GM23338 (cell line): ENCODE data around the gene RBKS. TPM values are rescaled to one million over a fixed set of nuclear protein-coding genes. Genes with fewer than 3 reads are reported as not detected.

Experiments used
- ATAC-seq: fragments of 200-7000 bp; cut with Tn5 transposase; 3 replicates; pipeline ENCODE4 v1.9.1; 2020
- DNase-seq: peaks from one replicate; pipeline ENCODE4 v3.0.0-alpha.2; 2015; ENCODE audit warnings: low spot score
- H2AFZ ChIP-seq: fragments of 200-600 bp; sonication (generic); 2 replicates; pipeline ENCODE4 v1.8.0; 2016; ENCODE audit warnings: antibody characterized with exemption, mild to moderate bottlenecking, moderate library complexity
- H3F3A ChIP-seq: fragments of 200-600 bp; sonication (generic); replicated peaks from 2 replicates; pipeline ENCODE4 v1.8.0; 2017; ENCODE audit warnings: antibody characterized with exemption, mixed run types, low read depth
- H3K27ac ChIP-seq: fragments of 200-600 bp; sonication (generic); 2 replicates; pipeline ENCODE4 v1.6.1; 2016; ENCODE audit warnings: low read depth
- H3K27me3 ChIP-seq: fragments of 200-600 bp; sonication (generic); 2 replicates; pipeline ENCODE4 v1.8.0; 2016; ENCODE audit warnings: mild to moderate bottlenecking, mixed run types, moderate library complexity; ENCODE audit not compliant: insufficient read depth
- H3K36me3 ChIP-seq: fragments of 200-600 bp; sonication (generic); 2 replicates; pipeline ENCODE4 v1.8.0; 2016; ENCODE audit warnings: mild to moderate bottlenecking; ENCODE audit not compliant: insufficient read depth
- H3K4me1 ChIP-seq: fragments of 200-600 bp; sonication (generic); 2 replicates; pipeline ENCODE4 v1.8.0; 2016; ENCODE audit warnings: mild to moderate bottlenecking, moderate library complexity; ENCODE audit not compliant: insufficient read depth
- H3K4me2 ChIP-seq: fragments of 200-600 bp; sonication (generic); 2 replicates; pipeline ENCODE4 v1.7.1; 2017; ENCODE audit warnings: mixed run types
- H3K4me3 ChIP-seq: fragments of 200-600 bp; sonication (generic); 2 replicates; pipeline ENCODE4 v1.6.1; 2016; ENCODE audit warnings: mixed run types
- H3K79me2 ChIP-seq: fragments of 200-600 bp; sonication (generic); replicated peaks from 2 replicates; pipeline ENCODE4 v1.8.0; 2017; ENCODE audit warnings: mild to moderate bottlenecking; ENCODE audit not compliant: insufficient read depth
- H3K9me2 ChIP-seq: fragments of 200-600 bp; sonication (generic); 2 replicates; pipeline ENCODE4 v1.8.0; 2017; ENCODE audit not compliant: insufficient read depth
- H4K20me1 ChIP-seq: fragments of 200-600 bp; sonication (generic); replicated peaks from 2 replicates; pipeline ENCODE4 v1.8.0; 2017; ENCODE audit warnings: mild to moderate bottlenecking; ENCODE audit not compliant: insufficient read depth
- H3K27ac Mint-ChIP-seq: 2 replicates; pipeline ENCODE4 v1.8.0; 2020; ENCODE audit warnings: inconsistent platforms, mild to moderate bottlenecking, moderate library complexity, mixed read lengths
- H3K27me3 Mint-ChIP-seq: 3 replicates; pipeline ENCODE4 v1.8.0; 2022; ENCODE audit warnings: low read depth, mild to moderate bottlenecking, moderate library complexity, mixed read lengths, inconsistent platforms; ENCODE audit not compliant: insufficient read depth, poor library complexity
- H3K36me3 Mint-ChIP-seq: 3 replicates; pipeline ENCODE4 v1.8.0; 2021; ENCODE audit warnings: low read depth, mild to moderate bottlenecking, inconsistent platforms, moderate library complexity, mixed read lengths
- H3K4me1 Mint-ChIP-seq: 3 replicates; pipeline ENCODE4 v1.8.0; 2020; ENCODE audit warnings: mild to moderate bottlenecking, inconsistent platforms, mixed read lengths
- H3K4me3 Mint-ChIP-seq: 3 replicates; pipeline ENCODE4 v1.8.0; 2021; ENCODE audit warnings: moderate library complexity, mild to moderate bottlenecking, inconsistent platforms, mixed read lengths
- H3K9me3 Mint-ChIP-seq: 3 replicates; pipeline ENCODE4 v1.8.0; 2020; ENCODE audit warnings: moderate library complexity, mild to moderate bottlenecking, inconsistent platforms, mixed read lengths
- CREB1 ChIP-seq: fragments of 250-450 bp; sonication (Bioruptor Pico); IDR thresholded peaks from 2 replicates; pipeline ENCODE4 v1.5.0; 2020; ENCODE audit warnings: low read depth, mild to moderate bottlenecking, moderate library complexity
- CTCF ChIP-seq, 2 experiments: fragments of 200-600 bp in 1 of 2; sonication (generic) in 1 of 2; conservative IDR thresholded peaks; 2 replicates each; pipeline versions ENCODE4 v1.5.1 to v1.6.1; 2016 to 2017; ENCODE audit warnings: antibody characterized with exemption in 2 of 2, low read depth in 2 of 2, mild to moderate bottlenecking in 2 of 2, moderate library complexity in 1 of 2
- ETS1 ChIP-seq: IDR thresholded peaks from 2 replicates; pipeline ENCODE4 v1.6.1; 2016; ENCODE audit warnings: antibody characterized with exemption
- EZH2 ChIP-seq: fragments of 200-600 bp; sonication (generic); IDR thresholded peaks from one replicate; pipeline ENCODE4 v1.8.0; 2017; ENCODE audit warnings: antibody characterized with exemption, mild to moderate bottlenecking, low read depth; ENCODE audit not compliant: unreplicated experiment
- EZH2phosphoT487 ChIP-seq: fragments of 200-600 bp; sonication (generic); IDR thresholded peaks from one replicate; pipeline ENCODE4 v1.8.1; 2018; ENCODE audit warnings: antibody characterized with exemption; ENCODE audit not compliant: unreplicated experiment
- JUNB ChIP-seq: IDR thresholded peaks from one replicate; pipeline ENCODE4 v1.6.1; 2016; ENCODE audit warnings: antibody characterized with exemption; ENCODE audit not compliant: unreplicated experiment
- NANOG ChIP-seq: IDR thresholded peaks from 2 replicates; pipeline ENCODE4 v1.6.1; 2016; ENCODE audit warnings: antibody characterized with exemption, borderline replicate concordance
- POLR2AphosphoS5 ChIP-seq: IDR thresholded peaks from 2 replicates; pipeline ENCODE4 v1.6.1; 2016; ENCODE audit warnings: antibody characterized with exemption, low read depth
- REST ChIP-seq: IDR thresholded peaks from one replicate; pipeline ENCODE4 v1.6.1; 2018; ENCODE audit warnings: antibody characterized with exemption; ENCODE audit not compliant: unreplicated experiment
- STAT1 ChIP-seq: IDR thresholded peaks from one replicate; pipeline ENCODE4 v1.6.1; 2016; ENCODE audit warnings: antibody characterized with exemption; ENCODE audit not compliant: unreplicated experiment
- ZNF114 ChIP-seq: fragments of 250-450 bp; sonication (Bioruptor Pico); IDR thresholded peaks from 2 replicates; pipeline ENCODE4 v1.5.0; 2020; ENCODE audit warnings: mild to moderate bottlenecking, moderate library complexity
- ZNF331 ChIP-seq: fragments of 250-450 bp; sonication (Bioruptor Pico); IDR thresholded peaks from 2 replicates; pipeline ENCODE4 v1.5.0; 2020; ENCODE audit warnings: low read depth, mild to moderate bottlenecking, moderate library complexity
- ZNF462 ChIP-seq: fragments of 250-450 bp; sonication (Bioruptor Pico); IDR thresholded peaks from 2 replicates; pipeline ENCODE4 v1.5.0; 2020; ENCODE audit warnings: mild to moderate bottlenecking, moderate library complexity
- polyA plus RNA-seq: library from polyadenylated mRNA; unstranded; fragments of >200 nt; fragmentation: Nextera tagmentation; extraction: Ambion mirVana; gene quantifications from 2 replicates; pipeline ENCODE4 v1.2.1, GENCODE V29; 2016
- total RNA-seq: library from RNA; depleted of rRNA; stranded (reverse); fragments of >200 nt; shearing (Covaris generic); gene quantifications from 2 replicates; pipeline ENCODE4 v1.2.3, GENCODE V29; 2014

RBKS gene
- total and polyA plus RNA-seq, 2 experiments from 2014 or later: 1.3 to 1.5 TPM

GRCh38 chr2:27925766-27926472, 35.7 kb upstream of the RBKS start:
- no peak for DNase-seq
- no peaks in the 10 kb centered on the region for H3K79me2 ChIP-seq
- no peak; the same call in 2 of the 3 replicates for ATAC-seq
- H3K27ac ChIP-seq: no peak overlapping the region
- Mint-ChIP-seq H3K4me1 (peaks cover 5% of the 10 kb centered on the region; the same call in 2 of the 3 replicates), H3K4me3 (no peak overlapping the region), H3K9me3 (no peaks in the 10 kb centered on the region), H3K27me3 (no peaks in the 10 kb centered on the region), H3K36me3 (no peaks in the 10 kb centered on the region), H3K27ac (no peak overlapping the region)
- no peaks in the 10 kb centered on the region for H3K9me2 ChIP-seq
- H3F3A ChIP-seq: no peaks in the 10 kb centered on the region
- no peaks in the 10 kb centered on the region for H4K20me1 ChIP-seq
- H3K4me3 ChIP-seq: no peak overlapping the region
- H3K4me1 ChIP-seq: no peaks in the 10 kb centered on the region
- H3K36me3 ChIP-seq: no peaks in the 10 kb centered on the region
- TF ChIP-seq ZNF462 (CRISPR knock-in tag): no peak
- TF ChIP-seq REST: no peak
- TF ChIP-seq CREB1 (CRISPR knock-in tag): no peak
- no peak for TF ChIP-seq STAT1
- no peak for TF ChIP-seq ZNF331 (CRISPR knock-in tag)
- TF ChIP-seq EZH2: no peak
- TF ChIP-seq CTCF (conservative IDR thresholded peaks at IDR 0.05; ENCODE audit: low read depth in 2 of 2): no peak
- TF ChIP-seq JUNB: no peak
- no peak for TF ChIP-seq POLR2AphosphoS5
- no peak for TF ChIP-seq ZNF114 (CRISPR knock-in tag)
- no peak for TF ChIP-seq NANOG
- no peak for TF ChIP-seq ETS1
- TF ChIP-seq EZH2phosphoT487: no peak
- no peaks in the 10 kb centered on the region for H3K27me3 ChIP-seq
- no peak overlapping the region for H3K4me2 ChIP-seq
- H2AFZ ChIP-seq: no peak overlapping the region
